NCI-H510A treated with DMSO at 0.1 percent for 48 hours (cell line): ENCODE measurements around the gene EPS15.

Source experiments
- DNase-seq: peaks from one replicate; lab custom pipeline; 2025; lab: John Stamatoyannopoulos, UW

The EPS15 gene

DNA sequence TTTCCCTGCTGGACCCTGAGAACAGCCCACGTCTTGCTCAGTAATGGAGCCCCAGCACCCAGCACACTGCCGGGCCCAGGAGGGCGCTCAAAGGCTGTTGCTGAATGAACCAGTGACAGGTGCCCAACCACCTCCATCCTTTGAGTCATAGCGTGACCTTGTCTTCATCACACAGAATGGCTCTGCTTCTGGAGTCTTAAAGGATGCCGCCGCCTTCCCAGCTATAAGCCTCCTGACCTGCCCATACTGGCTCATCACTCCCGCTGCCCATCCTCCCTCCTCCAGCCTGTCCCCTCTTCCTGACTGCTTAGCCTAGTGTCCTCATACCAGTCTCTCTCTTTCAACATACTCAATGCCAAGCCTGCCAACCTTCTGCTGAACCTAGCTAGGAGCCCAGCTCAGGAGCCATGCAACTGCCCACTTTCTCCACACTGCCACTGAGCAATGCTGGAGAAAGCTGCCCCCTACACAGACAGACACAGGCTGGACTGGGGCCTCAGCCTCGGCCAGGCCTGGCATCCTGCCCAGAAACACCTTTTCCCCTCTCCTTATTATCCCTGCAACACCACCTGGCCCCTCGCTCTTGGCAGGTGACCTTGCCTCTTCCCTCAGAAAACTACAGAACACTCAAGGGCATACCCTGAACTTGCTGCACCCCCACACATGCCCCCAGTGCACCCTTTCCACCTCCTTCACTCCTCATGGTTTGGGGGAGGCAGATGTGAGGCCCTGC is 202.8 kb downstream of the EPS15 start:
- peak; percentile 71 for DNase-seq

DNA sequence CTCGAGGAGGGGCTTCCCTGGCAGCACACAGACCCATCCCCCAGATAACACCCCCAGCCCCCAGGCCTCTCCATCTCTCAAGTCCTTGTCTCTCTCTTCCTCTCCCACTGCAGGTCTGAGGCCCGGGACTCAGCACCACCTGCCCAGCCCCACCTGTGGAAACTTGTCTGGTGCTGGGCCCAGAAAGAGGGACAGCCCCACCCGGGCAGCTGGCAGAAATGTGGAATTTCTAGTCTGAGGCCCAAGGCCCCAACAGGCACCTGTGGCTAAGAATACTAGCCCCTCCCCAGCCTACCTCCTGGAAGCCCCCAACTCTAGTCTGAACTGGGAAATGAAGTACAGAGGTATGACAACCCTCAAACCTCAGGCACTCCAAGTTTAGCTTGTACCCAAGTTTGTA is 204.1 kb downstream of the EPS15 start:
- DNase-seq: no peak

DNA sequence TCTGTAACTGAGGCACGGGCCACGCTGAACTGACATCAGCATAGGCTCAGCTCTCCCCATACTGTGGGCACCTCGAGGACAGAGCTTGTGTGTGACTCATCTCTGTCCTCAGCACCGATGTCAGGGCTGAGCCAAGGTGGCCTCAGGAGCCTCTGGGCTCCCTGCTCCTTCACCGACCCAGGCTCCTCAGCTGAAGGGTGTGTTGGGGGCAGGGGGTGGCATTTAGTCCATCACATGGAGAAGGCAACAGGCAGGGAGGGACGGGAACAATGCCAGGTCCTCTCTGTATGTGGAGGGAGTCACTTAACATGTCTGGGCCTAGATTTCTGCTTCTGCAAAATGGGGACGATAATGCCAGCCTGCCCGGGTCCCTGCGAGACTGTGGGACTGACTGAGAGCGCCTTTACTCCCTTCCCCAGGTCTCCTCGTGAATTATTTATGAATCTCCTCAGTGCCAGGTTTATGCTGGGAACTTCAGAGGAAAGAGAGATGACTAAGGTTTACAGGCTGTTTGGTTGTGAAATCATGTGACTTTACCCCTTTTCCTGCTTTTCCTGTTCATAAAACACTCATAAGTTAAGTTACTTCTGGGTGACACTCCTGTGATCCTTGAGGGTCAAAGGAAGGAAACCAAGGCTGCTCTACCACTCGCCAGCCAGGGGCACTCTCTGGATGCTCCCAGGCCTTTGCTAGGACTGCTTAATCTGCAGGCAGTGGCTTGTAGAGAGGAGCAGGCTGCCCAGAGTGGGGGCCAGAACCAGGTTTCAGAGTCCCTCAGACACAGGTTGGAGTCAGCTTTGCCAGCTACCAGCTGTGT is 204.9 kb downstream of the EPS15 start:
- DNase-seq: no peak

DNA sequence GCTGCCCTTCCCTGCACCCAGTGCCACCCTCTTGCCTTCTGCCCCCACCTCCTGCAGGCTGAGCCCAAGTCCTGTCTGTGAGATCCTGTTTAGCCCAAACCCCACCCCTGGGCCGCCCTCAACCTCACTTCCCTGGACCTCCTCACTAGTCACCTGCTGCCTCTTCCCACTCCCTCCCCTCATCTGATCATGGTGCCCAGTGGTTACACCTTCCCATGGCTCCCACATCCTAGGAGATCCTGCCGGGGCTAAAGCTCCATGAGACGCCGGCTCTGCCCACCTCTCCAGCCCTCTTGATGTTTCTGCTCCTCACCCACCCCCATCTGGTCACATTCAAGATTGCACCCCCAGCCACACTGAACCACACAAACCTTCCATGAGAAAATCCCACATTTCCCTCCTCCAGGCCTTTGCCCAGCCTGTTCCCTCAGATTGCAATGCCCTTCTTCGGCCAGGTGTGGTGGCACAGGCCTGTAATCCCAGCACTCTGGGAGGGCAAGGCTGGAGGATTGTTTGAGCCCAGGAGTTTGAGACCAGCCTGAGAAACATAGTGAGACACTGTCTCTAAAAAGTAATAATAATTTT is 205.7 kb downstream of the EPS15 start:
- DNase-seq: no peak

DNA sequence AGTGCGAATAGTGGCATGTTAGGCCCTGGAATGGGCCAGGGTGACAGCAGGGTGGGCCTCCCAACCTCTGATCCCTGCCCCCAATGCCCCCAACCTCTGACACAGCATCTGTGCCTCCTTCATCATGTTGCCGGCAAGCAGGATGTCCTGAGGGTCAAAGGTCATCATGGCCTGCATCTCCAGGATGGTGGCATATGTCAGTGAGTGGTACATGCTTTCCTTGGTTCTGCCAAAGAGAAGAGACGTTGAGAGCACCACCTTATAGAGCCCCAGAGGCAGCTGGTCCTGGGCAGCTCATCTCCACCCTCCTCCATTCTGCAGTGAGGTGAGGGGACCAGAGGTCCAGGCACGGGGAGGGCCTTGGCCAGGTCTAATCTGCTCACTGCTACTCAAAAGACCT is 206.3 kb downstream of the EPS15 start:
- DNase-seq: no peak

DNA sequence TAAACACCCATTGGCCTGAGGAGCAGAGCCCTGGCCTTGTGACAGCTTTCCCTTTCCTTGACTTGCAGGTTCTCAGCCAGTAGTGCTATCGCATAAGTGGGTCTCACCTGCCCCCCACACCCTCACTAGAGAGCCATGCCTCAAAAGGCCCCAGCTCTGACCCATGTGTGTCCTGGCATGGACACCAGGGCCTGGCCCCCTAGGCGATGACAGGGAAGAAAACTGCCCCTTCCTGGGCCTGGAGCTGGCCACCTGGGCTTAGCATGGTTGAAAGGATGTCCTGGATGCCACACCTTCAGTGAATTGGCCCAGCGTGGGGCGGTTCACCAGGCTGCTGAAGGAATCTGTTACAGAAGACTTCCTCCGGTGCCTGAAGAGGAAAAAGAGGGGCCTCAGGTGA is 207.2 kb downstream of the EPS15 start:
- DNase-seq: no peak

DNA sequence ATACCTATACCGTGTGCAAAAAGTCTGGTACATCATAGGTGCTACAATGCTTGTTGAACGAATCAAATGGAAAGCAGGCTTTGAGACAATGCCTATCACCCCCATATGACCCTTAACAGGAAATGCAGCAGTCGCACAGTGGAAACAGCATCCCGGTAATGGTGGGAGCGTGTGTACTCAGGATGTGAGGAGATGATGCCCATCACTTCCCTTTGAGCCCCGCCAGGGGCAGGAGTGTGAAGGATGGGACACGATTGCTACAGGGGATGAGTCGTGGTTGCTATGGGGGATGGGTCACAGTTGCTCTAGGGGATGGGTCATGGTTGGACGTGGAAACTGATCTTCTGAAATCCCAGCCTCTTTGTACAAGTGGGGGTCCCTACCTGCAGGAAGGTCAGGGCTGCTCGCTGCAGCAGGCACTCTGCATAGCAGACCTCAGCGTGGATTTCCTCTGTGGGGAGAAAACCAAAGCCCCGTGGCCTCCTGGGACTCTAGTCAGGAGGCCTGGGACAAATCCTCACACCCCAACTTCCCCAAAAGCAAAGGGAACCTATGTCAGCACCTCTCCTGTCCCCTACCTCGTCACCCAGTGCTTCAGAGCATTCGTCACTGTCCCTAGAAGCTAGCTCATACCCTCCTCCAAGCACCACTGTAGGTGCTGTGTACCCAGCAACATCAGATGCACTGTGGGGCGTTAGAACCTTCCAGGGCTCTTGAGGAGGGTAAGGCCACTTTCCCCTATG is 208.0 kb downstream of the EPS15 start:
- DNase-seq: no peak

DNA sequence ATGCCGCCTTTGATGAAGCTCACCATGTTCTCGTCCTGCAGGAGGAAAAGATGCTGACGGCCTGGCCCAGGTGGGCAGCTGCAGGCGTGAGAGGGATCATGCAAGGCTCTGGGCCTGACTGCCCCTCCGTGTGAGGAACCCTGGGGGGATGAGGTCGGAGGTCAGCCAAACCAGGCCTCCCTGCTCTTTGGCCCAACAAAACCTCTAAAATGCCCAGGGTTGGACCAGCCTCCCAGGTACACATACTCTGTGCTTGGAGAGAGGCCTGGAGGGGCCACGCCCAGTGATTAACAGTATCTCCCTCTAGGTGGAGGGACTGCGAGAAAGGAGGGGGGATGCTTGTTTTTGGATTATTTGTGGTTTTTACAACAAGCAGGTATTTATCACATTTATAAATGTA is 209.8 kb downstream of the EPS15 start:
- DNase-seq: no peak

DNA sequence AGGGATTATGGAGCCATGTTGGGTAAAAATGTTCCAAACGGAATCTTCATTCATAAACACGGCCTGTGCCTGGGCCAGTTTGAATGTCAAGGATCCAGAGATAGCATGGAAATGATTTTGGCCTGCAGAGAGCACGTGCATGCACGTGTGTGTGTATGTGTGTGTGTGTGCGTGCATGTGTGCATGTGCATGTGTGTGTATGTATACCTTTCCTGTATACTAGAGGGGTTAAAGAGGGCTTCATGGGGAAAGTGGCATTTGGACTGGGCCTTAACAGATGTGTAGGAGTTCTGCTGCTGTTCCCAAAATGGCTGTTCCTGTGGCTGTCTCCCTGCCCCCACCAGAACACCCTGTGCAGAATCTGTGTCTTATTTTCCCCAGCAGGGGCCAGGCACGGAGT is 210.4 kb downstream of the EPS15 start:
- no peak for DNase-seq

DNA sequence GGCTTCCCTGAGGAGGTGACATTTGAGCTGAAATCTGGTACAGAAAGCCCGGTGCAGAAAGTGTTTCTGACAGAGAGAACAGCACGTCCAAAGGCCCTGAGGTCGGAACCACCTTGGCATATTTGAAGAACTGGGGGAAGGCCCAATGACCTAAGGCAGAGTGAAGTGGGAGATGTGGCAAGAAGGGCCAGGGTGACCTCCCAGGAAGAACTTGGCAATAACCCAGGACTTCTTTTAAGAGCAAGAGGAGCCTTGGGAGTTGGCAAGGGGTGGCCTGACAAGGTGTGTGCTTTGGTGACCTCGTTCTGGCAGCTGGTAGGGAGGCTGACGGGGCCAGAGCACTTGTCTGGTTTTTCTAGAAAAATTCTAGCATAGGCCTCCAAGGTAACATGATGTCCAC is 212.1 kb downstream of the EPS15 start:
- no peak for DNase-seq

DNA sequence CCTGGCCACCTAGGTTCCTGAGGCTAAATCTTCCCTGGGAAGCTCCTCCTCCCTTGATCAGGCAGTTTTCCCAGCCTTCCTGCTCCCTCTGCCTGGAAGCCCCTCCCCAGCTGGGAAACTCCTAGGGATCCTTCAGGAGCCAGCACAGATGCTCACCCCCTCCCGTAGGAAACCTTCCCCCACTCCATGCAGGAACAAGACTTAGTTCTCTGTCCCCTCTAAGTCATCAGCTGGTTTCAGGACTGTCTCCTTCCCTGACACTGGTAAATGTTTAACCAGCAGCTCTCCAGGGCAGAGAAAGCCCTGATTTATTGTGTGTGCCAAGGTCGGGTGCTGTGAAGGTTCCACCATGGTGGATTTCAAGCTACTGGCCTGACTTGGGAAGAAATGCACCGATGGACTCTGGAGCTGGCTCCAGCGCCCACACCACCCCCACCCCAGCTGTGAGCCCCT is 213.7 kb downstream of the EPS15 start:
- DNase-seq: no peak

DNA sequence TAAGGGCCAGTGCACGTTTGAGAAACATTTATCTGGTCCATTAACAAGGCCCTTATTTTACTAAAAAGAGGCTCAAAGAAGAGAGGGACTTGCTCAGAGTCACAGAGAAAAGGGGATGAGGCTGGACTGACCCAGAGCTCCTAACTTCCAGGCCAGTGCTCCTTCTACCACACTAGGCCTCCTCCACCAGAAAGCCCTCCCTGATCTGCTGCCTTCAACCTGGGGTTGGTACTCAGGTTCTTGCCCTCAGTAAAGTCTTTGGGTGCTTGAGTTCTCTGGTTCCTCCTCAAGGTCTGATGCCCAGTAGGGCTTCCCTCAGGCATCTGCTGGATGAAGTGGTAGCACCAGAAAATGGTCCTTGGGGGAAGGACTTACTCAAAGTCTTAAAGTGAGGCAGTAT is 214.7 kb downstream of the EPS15 start:
- no peak for DNase-seq
